ENCODE measurements around the gene FANCL.
"Not testable (repeated sequence)": the region's sequence is repeated elsewhere in the genome, so short reads cannot be mapped to it uniquely, and the experiment has no call there.

FANCL gene

GRCh38 chr2:58131191-58132011 is 109.7 kb downstream of the FANCL start:
- Histone ChIP-seq H3K4me1 (no peaks in the 10 kb centered on the region), H3K36me3 (no peaks in the 10 kb centered on the region), H3K4me3 (ENCODE audit: low read depth, low read length) (no peak overlapping the region), H3K9me3 (no peaks in the 10 kb centered on the region), H3K27me3 (no peaks in the 10 kb centered on the region)
- DNase-seq: peak; percentile 7
- peak; percentile 35 for TF ChIP-seq CTCF (IDR thresholded peaks at IDR 0.05; ENCODE audit: low read depth, low read length)

DNA sequence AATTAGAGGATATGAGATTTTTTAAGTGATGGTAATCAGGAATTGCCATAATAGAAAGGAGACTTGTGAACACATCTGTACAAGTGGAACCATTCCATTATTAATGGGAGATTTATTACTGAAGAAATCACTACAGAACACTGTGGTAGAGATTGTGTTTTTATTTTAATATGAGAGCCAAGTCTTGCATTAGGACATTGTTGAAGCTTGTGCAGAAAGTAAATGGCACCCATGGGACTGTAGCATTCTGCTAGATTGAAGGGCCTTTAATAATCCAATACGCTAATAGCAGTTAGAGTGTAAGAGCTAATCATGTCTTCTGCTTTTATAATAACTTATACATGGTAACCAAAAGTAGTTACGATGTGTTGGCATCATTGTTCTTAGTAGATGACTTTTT is 110.9 kb downstream of the FANCL start:
- Histone ChIP-seq H3K36me3 (no peaks in the 10 kb centered on the region), H3K9me3 (no peaks in the 10 kb centered on the region), H3K4me1 (no peaks in the 10 kb centered on the region), H3K27me3 (no peaks in the 10 kb centered on the region), H3K4me3 (ENCODE audit: low read depth, low read length) (no peak overlapping the region)
- TF ChIP-seq CTCF (IDR thresholded peaks at IDR 0.05; ENCODE audit: low read depth, low read length): no peak
- no peak for DNase-seq

DNA sequence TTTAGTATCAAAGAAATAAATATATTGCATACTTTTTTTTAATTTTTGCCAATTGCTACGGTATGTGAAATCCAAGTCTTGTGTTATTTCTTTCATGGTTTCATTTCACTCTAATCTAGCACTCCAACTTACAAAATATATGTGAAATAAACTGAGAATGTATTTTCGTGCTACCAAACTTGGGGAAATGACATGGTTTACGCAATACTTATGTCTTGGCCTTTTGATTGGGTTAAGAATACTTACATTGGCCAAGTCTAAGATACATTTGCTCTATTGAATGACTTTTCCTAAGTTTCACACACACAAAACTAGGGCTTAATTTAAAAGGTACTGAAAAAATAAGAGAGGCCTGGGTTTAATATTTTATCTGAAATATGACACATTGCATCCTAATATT is 114.0 kb downstream of the FANCL start:
- no peak overlapping the region for H3K4me3 ChIP-seq (ENCODE audit: low read depth, low read length)
- H3K4me1 ChIP-seq: no peaks in the 10 kb centered on the region
- H3K36me3 ChIP-seq: no peaks in the 10 kb centered on the region
- no peaks in the 10 kb centered on the region for H3K9me3 ChIP-seq
- no peak for TF ChIP-seq CTCF (IDR thresholded peaks at IDR 0.05; ENCODE audit: low read depth, low read length)
- no peaks in the 10 kb centered on the region for H3K27me3 ChIP-seq
- DNase-seq: no peak

DNA sequence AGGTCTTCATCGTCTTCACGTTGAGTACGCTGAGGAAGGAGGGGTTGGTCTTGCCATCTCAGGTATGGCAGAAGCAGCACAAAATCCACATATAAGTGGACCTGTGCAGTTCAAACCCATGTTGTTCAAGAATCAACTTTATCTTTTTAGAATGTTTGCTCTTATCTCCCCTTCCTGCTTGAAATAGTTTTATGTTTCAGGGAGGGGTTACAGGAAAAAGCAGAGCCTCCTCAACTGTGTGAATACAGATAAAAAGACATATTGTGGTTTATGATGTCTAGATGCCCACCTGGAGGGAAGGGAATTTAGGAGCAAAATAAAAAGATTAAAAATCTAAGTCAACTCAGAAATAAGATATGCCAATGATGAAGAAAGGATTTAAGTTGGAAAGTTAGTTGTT is 118.6 kb downstream of the FANCL start:
- Histone ChIP-seq H3K27me3 (no peaks in the 10 kb centered on the region), H3K9me3 (no peaks in the 10 kb centered on the region), H3K4me3 (ENCODE audit: low read depth, low read length) (no peak overlapping the region), H3K4me1 (no peaks in the 10 kb centered on the region), H3K36me3 (no peaks in the 10 kb centered on the region)
- TF ChIP-seq CTCF (IDR thresholded peaks at IDR 0.05; ENCODE audit: low read depth, low read length): no peak
- DNase-seq: no peak

GRCh38 chr2:58122040-58122439 is 119.1 kb downstream of the FANCL start:
- TF ChIP-seq CTCF (IDR thresholded peaks at IDR 0.05; ENCODE audit: low read depth, low read length): no peak
- H3K36me3 ChIP-seq: no peaks in the 10 kb centered on the region
- no peaks in the 10 kb centered on the region for H3K27me3 ChIP-seq
- H3K4me1 ChIP-seq: no peaks in the 10 kb centered on the region
- no peak overlapping the region for H3K4me3 ChIP-seq (ENCODE audit: low read depth, low read length)
- DNase-seq: no peak
- no peaks in the 10 kb centered on the region for H3K9me3 ChIP-seq

- Histone ChIP-seq H3K9me3 (no peaks in the 10 kb centered on the region), H3K4me3 (ENCODE audit: low read depth, low read length) (no peak overlapping the region), H3K27me3 (no peaks in the 10 kb centered on the region), H3K36me3 (no peaks in the 10 kb centered on the region), H3K4me1 (no peaks in the 10 kb centered on the region)
- TF ChIP-seq CTCF (IDR thresholded peaks at IDR 0.05; ENCODE audit: low read depth, low read length): no peak
- DNase-seq: no peak
These were observed 120.4 kb downstream of the FANCL start for GRCh38 chr2:58120626-58121229.

DNA sequence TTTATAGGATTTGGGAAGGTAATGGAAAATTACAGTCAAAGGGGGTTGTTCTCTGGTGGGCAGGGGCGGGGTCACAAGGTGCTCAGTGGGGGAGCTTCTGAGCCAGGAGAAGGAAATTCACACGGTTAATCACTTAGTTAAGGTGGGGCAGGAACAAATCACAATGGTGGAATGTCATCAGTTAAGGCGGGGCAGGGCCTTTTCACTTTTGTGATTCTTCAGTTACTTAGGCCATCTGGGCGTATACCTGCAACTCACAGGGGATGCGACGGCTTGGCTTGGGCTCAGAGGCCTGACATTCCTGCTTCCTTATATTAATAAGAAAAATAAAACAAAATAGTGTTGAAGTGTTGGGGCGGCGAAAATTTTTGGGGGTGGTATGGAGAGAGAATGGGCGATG is 127.6 kb downstream of the FANCL start:
- H3K36me3 ChIP-seq; H3K4me1 ChIP-seq; H3K27me3 ChIP-seq; DNase-seq; H3K4me3 ChIP-seq (ENCODE audit: low read depth, low read length); H3K9me3 ChIP-seq: not testable (repeated sequence)

Data from BE2C (cell line).